GM19324 (cell line): ENCODE data around the gene QTRT2.

ENCODE experiments used
- ATAC-seq: cut with Tn5 transposase; IDR thresholded peaks from one replicate; pipeline ENCODE4 v1.9.1; 2021; ENCODE audit warnings: mild to moderate bottlenecking, moderate library complexity; ENCODE audit not compliant: unreplicated experiment, low FRiP score

QTRT2 gene

DNA sequence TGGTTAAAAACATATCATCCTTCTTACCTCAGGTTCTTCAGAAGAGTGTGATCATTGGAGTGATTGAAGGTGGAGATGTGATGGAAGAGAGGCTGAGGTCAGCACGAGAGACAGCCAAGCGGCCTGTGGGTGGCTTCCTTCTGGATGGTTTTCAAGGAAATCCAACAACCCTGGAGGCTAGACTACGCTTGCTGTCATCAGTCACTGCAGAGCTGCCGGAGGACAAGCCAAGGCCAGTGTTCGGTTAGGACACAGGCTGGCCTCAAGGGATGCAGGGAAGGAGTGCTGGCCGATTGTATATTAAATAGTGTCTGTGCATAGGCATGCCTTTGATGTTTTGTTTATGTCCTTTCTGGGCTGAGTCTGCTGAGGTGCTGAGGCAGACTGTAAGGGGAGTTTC is 20.2 kb downstream of the QTRT2 start:
- no peak for ATAC-seq

DNA sequence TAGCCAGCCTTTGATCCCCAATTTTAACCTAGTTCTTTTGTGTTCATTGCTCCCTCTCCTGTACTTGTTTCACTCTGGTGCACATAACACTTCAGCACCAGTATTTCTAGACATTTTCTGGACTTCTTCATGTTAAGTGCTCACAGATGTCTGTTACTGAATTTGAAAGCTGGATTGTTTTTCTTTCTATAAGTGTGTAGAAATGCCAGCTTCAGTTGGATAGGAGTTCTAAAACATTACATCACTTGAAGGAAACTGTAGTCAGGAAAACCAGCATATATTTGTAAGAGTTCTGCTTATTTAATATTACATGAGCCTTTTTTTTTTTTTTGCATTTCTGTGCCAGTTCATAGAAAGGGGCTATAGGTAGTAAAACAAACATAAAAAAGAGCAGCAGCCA is 21.6 kb downstream of the QTRT2 start:
- ATAC-seq, result no peak

DNA sequence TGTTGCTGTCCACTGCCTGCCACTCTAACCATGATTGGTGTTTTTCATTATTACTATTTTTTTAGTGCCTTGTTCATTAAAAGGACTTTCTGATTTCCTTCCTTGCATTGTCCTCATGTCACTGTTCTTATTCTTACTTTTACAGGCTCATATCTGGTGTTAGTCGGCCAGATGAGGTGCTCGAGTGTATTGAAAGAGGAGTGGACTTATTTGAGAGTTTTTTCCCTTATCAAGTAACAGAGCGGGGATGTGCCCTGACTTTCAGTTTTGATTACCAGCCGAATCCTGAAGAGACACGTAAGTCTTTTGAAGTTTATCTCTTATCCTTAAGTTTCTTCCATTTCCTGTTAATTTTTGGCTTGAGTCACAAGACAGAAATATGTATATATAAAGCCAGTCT is 23.2 kb downstream of the QTRT2 start:
- ATAC-seq, result no peak

DNA sequence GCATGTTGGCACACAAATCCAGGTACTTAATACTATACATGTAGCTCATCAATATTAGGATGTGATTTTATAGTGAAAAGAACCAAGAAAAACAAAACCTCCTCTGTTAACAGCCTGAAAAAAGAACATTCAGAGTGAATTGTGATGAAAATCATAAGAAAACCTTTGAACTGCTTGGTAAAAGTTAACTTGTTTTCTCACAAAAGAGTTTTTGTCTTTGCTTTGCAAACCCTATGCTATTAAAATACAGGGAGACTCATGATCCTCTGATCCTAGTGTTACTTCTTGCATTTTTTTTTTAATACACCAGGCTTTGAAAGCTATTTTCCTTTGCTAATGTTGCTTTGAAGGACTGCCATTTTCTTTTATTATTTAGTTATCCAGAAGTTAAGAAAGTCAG is 23.7 kb downstream of the QTRT2 start:
- ATAC-seq, result no peak

DNA sequence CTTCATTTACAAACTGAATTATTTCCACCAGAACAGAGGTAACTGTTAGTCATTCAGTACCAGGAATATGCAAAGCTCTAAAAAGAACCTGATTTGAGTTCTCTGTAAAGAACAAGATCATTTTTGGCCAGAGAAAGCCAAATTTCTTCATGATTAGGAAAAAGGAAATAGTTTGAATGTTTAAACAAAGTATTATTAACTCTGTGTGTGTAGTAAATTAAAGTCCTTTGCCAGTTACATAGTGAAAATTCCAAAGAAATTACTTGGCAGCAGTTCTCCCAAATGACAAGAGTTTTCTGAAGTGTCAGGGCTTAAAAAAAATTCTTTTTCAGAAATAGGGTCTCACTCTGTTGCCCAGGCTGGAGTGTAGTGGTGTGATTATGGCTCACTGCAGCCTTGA is 24.5 kb downstream of the QTRT2 start:
- no peak for ATAC-seq

DNA sequence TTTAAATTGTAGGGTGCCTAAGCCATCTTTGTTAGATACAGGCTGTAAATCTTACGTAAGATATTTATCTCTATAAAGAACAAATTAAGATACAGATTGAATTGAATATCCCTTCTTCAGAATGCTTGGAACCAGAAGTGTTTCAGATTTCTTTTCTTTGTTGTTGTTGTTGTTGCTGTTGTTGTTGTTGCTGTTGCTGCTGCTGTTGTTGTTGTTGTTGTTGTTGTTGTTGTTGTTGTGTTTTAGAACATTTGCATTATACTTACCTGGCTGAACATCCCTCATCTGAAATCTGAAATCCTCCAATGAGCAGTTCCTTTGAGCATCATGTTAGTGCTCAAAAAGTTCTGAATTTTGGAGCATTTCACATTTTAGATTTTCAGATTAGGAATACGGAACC is 26.6 kb downstream of the QTRT2 start:
- ATAC-seq, result no peak

DNA sequence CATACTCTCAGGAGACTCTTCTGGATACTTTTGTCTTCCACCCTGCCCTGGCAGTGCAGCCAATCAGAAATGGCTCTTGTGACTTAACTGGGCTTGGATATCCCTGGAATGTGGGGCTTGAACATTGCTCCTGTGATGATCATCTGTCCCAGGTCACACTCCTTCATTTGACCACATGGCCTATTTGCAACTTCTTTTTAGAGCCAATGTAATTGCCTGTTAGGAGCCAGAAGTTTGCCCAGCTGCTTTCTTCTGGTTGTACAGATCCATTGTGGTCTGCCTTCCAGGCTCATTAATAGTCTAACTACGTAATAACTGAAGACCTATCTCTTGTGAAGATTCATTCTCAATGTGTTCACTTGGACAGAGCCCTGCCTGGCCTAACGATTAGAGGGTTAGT is 29.8 kb downstream of the QTRT2 start:
- no peak for ATAC-seq

DNA sequence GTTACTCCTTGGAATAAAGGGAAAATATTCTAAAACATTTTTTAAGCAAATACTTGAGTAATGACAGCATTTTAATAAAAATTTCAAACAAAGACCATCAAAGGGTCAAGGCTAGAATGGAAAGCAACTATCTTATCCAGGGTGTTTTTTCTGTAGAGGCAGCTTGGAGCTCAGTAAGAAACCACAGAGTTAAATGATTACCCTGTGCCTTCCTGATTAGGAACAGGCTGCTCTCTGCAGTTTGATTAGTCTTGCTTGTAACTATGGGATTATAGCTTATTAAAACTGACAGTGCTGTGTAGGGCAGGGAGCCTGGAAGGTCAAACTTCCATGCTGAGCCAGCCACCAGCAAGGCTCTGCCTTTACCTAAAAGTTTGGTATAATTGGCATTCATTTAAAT is 33.1 kb downstream of the QTRT2 start:
- no peak for ATAC-seq

DNA sequence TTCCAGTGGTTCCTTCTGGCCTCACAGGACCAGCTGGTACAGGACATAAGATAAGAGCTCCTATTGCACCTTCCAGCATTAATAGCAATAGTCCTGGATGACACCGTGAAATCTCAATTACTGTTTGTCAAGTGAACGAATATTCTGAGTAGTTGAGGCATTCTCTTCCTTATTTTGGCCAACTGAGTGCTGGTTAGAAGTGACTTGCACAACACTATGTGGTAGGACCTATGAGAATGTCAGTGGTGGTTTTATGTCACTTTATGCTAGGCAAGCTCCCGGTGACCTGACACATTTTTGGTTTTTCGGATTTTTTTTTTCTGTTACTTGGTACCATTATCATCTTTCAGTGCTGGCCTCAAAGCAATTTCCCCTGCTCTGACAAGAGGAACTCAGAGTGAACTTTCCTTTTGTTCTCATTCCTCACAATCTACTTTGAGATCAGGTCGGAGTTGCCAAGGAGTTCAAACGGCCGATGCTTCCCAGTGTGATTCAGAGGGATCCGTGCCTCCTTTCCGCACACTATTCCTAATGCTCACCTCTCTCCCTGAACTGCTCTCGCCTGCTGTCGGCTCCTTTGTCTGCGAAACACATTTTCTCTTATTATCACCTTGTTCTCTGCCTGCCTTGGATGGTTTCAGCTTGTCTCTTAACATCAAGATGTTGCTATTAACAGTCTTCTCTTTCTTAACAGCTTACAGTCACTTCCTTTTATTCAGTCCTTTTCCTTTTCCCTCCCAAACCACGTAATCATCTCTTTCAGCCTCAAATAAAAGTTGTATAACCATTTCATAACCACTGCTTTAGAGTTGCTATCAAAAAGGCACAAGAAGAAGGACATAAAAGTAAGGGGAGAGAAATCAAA is 35.8 kb downstream of the QTRT2 start:
- ATAC-seq, result no peak

DNA sequence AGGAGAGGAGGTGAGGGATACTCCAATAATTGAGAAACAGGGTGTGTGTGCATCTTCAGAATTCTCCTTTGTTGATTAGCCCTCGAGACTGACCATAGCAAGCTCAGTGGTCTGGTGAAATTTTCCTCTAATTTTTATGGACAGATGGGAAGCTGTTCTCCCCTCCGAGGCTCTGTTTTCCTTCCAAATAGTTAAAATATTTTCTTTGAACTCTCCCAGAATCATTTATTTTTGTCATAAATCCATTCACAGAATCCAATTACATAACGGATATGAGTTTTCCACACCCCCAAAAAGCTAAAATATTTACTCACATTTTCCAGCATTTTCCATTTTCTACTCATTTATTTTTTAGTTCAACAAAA is 36.5 kb downstream of the QTRT2 start:
- ATAC-seq, result no peak

DNA sequence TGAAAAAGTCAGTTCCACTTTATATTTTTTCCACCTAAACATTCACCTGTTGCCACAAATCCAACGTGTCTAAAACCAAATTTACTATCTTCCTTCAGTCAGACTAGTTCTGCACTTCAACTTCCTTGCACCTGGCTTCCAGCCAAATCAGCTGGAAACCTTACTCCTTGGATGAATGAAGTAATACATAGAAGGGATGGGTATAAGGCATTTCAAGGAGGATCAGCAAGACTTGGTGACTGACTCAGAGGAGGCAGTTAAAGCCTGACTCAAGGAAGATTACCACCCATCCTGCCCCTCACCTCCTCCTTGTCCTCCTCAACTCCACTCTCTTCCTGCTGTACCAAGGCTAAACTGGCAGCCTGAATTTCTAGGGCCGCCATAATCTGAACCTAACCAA is 37.1 kb downstream of the QTRT2 start:
- no peak for ATAC-seq

DNA sequence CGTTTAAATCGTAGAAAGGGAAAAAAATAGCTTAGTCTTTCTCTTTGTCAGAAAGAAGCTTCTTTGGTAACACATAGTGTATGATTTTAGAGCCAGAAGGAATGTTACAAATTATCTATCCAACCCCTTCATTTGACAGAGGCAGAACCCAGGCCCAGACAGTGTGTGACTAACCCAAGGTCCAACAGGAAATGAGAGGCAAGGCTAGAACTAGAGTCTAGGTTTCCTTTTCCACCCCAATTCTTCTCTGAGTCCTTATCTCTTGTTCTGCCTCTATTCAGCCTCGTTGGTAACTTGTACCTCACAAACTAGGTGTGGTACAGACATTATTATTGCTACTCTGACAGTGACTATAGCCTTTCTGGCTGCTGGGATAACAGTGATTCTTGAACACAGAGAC is 39.3 kb downstream of the QTRT2 start:
- ATAC-seq, result no peak

DNA sequence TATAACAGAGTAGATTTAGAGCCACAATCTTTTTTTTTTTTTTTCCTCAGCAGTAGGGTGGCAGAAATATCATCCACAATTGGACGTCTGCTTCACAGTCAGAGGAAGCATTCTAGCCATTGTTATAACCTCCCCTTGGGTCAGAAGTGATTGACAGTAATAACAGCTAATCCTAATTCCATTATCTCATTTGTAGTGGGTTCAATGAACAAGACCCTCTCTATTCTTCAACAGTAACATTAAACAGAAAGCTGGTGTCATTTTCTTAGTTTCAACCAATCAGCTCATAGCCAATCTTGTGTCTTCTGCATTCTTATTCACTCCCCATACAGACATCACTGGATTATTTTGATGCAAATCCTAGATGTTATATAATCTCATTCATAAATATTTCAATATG is 44.6 kb downstream of the QTRT2 start:
- no peak for ATAC-seq

DNA sequence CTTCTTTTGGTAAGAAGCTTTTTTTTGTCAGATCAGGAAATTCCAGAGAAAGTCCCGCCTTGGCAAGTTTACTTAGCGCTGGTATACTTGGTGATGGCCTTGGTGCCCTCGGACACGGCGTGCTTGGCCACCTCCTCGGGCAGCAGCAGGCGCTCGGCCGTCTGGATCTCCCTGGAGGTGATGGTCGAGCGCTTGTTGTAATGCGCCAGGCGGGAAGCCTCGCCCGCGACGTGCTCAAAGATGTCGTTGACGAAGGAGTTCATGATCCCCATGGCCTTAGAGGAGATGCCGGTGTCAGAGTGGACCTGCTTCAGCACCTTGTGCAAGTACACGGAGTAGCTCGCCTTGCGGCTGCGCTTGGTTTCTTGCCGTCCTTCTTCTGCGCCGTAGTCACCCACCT is 46.6 kb downstream of the QTRT2 start:
- no peak for ATAC-seq

DNA sequence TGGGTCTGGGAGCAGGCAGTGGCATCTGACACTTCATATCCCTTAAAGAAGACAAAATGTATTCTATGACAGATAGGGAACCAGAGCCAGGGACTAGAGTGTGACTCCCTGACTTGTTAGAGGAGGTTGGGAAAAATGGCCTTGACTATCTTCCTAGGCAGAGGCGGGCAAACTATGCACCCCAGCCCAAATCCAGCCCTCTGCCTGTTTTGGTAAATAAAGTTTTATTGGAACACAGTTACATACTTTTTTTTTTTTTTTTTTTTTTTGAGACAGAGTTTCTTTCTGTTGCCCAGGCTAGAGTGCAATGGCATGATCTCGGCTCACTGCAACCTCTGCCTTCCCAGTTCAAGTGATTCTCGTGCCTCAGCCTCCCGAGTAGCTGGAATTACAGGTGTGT is 47.3 kb downstream of the QTRT2 start:
- ATAC-seq, result no peak

DNA sequence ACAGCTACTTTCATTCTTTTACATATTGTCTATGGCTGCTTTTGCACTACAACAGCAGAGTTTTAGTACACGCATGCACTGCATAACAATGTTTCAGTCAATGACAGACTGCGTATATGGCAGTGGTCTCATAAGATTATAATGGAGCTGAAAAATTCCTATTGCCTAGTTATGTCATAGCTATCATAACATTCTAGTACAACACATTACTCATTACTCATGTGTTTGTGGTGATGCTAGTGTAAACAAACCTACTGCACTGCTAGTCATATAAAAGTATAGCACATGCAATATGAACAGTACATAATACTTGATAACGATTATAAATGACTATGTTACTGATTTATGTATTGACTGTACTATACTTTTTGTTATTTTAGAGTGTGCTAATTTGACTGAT is 47.9 kb downstream of the QTRT2 start:
- no peak for ATAC-seq

DNA sequence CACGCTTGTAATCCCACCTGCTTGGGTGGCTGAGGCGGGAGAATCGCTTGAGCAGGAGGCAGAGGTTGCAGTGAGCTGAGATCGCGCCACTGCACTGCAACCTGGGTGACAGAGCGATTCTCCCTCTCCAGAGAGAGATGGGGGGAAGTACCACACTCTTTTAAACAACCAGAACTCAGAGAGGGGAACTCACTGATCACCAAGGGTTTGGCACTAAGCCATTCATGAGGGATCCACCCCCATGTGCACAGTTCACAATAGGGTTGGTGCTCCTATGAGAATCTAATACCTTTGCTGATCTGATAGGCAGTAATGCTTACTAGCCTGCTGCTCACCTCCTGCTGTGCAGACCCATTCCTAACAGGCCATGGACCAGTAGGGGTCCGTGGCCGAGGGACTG is 51.6 kb downstream of the QTRT2 start:
- no peak for ATAC-seq

DNA sequence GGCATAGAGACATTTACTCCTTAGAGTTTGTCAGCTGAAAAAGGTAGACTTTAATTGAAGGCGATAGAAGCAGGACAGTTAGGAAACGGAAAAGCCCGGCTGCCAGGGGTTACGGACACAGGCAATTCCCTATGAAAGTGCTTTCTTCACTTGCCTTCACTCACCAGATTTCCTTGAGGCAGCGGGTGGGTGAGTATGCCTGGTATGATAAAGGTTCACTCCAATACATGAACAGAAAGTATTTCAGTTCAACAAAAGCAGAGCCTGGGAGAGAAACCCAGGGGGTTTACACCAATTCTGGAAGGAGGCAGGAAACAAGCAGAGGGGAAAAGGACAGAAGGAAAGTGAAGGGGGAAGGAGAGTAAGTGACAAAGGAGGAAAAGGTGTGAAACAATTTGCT is 53.9 kb downstream of the QTRT2 start:
- no peak for ATAC-seq

DNA sequence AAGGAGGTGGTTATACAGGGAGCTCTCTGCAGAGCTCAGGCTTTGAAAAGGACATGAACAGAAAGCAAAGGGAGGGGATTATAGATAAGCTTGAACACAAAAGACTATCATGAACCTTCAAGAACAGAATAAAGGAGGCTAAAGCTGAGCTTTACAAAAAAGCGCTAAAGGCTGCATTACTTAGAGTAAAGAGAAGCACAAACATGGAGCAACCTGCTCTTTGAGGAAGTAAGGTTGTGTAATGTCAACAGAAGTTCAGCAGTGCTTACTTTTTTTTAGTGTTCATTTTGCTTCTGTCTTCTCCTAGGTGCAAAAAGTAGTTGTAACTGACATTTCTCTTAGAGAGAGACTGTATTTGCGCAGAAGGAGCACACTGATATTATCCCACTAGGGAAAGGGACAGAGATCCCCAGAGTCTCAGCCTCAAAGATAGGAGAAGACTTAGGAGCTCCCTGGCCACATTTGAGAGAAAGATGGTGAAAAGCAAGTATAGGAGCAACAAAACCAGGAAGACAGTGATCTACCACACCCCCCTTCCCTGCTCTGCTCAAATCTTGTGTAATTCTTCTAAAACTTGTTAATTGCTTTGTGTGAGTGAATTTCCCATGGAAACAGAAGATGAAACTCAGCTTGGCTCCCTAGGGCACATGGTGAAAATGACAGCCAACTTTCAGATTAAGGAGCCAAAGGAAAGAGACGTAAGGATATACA is 54.7 kb downstream of the QTRT2 start:
- no peak for ATAC-seq

DNA sequence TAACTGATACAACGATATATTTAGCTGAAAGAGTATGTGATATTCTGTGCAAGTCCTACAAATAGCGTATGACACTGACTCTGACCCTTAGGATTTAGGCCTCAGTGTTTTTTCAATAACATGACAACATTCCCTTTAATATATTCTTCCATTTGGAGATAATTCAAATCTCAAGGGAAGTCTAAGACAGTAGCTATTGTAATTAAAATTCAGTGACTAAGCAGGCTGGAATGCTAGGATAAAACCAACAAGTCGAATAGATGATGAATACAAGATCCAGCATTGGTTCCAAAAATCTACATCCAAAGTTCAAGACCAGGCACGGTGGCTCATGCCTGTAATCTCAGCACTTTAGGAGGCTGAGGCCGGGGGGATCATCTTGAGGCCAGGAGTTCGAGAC is 56.2 kb downstream of the QTRT2 start:
- ATAC-seq, result no peak

DNA sequence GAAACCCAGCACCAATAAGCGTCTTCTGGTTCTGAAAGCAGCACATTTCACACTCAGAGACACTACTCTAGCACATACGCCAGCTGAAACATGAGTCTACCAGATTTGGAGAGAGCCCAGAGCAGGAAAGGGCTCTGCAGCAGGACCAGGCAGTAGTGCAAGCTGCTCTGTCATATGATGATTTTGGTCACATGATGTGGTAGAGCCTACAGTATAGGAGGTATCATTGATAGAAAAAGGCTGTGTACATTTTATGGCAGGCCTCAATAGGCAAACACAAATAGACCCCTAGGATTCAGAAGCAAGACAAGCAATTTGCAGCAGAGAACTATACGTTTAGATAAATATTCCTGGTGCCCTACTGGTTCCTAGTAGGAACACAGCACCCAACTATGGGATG is 58.2 kb downstream of the QTRT2 start:
- ATAC-seq, result no peak

DNA sequence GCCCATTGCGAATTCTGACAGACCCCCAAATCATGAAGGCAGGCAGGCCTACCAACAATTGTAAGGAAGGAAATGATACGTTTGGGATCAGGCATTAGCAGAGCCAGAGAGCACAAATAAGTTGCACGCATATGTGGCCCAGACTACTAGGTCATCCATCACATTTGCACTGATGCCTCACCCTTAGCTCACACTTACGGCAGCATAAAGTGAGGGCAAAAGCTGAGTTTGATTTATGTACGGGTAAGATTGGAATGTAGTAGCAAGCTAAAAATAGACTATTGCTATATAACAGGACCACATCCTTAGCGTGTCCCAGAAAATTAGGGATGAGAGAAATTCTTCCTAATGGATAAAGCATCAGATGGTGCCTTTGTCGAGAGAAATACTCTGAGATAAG is 58.6 kb downstream of the QTRT2 start:
- ATAC-seq, result no peak
